Caki2 (cell line): Measurements from ENCODE around the gene LRRC28. TPM values are rescaled to one million over a fixed set of nuclear protein-coding genes. Genes with fewer than 3 reads are reported as not detected.

ENCODE experiments used
- DNase-seq: peaks from one replicate; pipeline ENCODE4 v3.0.0-alpha.2; 2015; ENCODE audit warnings: low read depth
- in situ Hi-C: cut with HindIII; loops from 2 replicates; pipeline ENCODE4 v1.10.0; 2016; ENCODE audit warnings: low sequenced_read_pairs, low pct_unique_long_range_greater_than_20kb, mixed read lengths
- total RNA-seq: library from RNA; depleted of rRNA; stranded (reverse); fragments of >200 nt; shearing (Covaris generic); gene quantifications from 2 replicates; pipeline ENCODE4 v1.2.3, GENCODE V29; 2014; ENCODE audit warnings: low replicate concordance

Gene LRRC28
- total RNA-seq, 1 experiment from 2014 or later: 17.2 TPM

DNA sequence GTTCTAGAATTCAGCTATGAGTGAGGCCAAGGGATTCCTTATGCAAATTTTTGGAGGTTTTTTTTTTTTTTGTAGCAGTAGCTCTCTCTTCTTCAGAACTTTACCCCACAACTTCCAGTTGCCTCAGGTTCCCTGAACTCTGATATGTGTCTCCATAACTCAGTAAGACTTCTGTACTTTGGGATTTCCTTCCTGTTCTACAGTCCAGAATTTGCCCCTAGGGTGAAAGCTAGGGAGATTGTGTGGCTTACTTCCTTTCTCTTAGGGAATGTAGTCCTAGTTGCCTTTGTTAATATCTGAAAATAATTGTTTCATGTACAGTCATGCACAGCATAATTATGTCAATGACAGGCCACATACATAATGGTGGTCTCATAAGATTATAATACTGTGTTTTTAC is 30.8 kb downstream of the LRRC28 start:
- in situ Hi-C loops: no loop called here
- DNase-seq: no peak

DNA sequence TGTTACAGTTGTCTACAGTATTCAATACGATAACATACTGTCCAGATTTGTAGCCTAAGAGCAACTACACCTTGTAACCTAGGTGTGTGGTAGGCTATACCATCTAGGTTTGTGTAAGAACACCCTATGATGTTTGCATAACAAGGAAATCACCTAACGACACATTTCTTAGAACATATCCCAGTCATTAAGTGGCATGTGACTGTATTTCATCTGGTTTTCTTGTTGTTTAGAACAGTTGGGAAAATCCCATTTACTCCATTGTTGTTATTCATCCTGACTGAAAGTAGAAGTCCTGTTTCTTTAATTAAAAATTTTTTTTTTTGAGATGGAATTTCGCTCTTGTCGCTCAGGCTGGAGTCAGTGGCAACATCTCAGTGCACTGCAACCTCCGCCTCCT is 31.3 kb downstream of the LRRC28 start:
- no peak for DNase-seq
- in situ Hi-C loops: no loop called here

DNA sequence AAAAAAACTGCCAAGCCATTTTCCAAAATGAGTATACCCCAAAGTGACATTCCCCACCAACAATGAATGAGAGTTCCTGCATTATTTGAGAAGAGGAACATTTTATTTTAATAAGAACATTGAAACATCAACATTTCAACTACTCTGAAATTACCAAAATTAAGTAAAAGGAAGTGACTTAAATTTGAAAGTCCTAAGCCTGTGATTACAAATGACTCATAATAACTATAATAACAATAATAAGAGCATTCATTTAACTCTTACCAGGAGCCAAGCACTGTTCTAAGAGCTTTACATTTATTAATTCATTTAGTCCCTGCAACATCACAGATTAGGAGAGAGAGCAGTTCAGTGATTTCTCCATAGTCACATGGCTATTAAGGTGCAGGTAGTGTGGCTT is 32.4 kb downstream of the LRRC28 start:
- in situ Hi-C loops: no loop called here

DNA sequence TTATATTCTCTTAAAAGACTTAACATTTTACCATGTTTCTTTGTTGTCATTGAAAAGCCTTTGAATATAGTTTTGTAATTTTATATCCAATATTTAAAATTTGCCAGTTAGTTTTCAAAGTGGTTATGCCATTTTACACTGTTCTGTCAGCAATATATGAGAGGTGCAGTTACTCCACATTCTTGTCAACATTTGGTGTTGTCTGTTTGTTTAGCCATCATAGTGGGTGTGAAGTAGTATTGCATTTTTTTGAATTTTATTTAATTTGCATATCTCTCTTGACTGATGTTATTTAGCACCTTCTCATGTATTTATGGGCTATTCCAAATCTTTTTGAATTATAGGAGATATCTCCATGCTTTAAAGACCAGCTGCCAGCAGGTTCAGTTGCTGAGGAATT is 40.4 kb downstream of the LRRC28 start:
- in situ Hi-C loops: no loop called here
- DNase-seq: no peak

More for the DNA sequence above, 32.4 kb downstream of the LRRC28 start:
- DNase-seq: no peak

DNA sequence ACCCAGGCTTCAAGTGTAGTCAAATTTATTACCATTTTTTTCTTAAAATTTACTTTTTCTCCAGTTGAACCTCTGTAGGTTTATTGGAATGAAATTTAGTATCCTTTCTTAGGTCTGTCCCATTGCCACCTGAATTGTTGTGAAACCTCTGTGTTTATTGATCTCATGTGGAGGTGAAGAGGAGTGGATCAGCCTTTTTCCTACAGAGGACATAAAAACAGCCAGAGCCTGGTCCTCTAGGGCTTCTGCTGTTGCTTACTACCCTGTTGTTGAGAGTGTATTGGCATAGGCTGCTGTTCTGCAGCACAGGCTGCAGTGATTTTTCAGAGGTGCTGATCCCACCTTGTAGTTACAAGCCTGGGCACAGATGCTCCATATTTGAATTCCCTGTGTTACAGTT is 44.6 kb downstream of the LRRC28 start:
- DNase-seq: no peak
- in situ Hi-C loops: no loop called here

DNA sequence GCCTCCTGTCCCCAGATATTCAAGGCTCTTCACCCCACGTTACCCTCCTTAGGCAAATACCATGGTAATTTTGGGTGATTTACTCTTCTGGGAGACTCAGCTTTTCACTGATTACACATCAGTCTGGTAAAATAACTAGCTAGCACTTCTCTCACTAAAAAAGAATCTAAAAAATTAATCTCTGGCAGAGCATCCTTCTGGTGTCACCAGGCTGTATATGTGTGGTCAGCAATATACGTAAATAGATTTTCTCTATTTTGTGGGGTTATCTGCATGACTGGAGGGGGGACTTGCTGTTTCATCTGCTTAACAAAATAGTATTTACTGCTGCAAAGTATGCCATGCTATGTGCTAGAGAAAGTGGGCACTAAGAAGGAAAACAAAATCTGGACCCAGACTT is 45.1 kb downstream of the LRRC28 start:
- no peak for DNase-seq
- in situ Hi-C loops: no loop called here

DNA sequence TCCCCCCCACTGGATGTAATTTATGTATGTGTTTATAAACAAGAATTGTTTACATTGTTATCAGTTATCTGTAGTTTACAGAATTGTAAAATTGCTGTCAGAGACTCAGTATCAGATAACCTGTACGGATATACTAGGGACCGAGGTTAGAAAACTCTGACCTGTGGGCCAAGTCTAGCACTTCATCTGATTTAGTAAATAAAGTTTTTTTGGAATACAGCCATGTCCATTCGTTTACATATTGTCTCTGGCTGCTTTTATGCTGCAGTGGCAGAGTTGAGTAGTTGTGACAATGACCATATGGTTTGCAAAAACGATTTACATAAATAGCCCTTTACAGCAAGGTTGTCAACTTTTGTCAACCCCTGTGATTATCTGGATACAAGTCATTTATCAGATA is 52.6 kb downstream of the LRRC28 start:
- DNase-seq: no peak
- in situ Hi-C loops: no loop called here

DNA sequence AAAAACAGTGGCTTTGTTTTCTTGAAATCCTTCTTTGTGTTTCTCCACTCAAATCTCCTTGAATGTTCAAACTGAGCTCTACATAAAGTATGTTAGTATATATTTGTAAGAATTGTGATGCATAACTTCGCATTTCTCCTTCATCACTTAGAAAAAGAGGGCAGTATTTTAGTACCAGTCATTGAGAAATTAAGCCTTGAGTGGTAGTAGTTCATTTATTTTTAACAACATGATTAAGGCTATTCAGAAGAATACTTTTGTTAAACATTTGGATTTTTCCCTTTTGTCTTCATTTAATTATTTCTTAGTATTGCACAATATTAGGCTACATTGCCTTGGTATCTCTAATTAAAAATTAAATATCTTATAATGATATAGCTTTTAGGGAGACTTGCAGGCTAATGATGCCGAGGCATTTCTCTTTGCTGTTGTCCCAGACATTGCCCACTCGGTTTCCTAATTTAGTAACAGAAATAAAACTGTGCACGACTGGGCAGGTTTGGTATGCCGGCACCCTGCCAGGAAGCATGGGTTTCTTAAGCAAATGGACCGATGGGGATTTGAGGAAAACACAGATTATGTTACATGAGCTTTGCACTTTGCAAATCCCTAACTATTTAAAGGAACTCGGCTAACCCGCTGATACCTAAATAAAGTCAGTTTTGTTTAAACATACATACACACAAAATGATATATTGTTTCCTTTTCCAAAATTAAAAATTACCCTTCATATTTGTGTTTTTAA is 54.7 kb downstream of the LRRC28 start:
- DNase-seq: no peak
- in situ Hi-C loops: no loop called here

DNA sequence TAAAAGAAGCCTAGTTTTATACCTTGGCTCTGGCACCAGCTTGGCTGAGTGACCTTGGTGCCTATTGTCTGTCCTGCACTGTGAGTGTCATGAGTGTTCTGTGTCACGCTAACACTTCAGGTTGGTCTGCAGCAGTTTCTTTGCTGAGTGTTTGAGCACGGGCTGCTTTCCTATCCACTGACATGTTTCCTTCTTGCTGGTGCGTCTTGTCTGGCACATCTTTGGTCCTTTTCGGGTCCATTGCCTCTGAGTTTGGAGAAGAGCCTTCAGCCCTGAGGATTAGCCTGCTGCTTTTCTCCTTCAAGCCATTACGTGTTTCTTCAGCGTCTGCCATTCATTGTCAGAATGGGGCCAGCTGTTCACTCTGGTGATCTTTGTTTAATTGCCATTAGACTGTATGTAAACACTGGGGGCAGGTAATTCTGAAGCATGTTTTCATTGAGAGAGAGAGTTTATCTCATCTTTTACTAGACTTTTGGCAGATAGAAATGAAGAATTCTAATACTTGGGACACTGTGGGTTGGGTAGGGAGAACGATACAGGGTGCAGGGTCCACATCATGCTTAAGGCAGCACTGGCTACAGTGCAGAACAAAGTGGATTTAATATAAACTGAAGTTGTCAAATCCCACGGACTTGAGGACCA is 55.5 kb downstream of the LRRC28 start:
- in situ Hi-C loops: no loop called here
- DNase-seq: no peak

DNA sequence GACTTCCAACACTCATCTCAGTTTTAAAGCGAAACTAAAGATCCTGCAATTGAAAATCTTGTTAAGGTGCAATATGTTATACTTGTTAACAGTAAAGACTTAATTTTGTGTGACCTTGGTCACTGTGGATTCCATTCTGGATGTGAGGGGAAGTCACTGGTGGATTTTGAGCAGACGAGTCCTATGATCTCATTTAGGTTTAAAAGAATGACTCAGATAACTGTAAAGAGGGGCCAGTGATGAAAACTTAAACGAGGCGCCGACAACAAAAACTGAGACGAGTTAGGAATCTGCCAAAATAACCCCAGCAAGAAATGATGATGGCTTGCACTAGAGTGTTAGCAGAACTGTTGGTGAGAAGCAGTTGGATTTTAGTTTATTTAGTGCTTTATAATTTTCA is 56.5 kb downstream of the LRRC28 start:
- no peak for DNase-seq
- in situ Hi-C loops: no loop called here

DNA sequence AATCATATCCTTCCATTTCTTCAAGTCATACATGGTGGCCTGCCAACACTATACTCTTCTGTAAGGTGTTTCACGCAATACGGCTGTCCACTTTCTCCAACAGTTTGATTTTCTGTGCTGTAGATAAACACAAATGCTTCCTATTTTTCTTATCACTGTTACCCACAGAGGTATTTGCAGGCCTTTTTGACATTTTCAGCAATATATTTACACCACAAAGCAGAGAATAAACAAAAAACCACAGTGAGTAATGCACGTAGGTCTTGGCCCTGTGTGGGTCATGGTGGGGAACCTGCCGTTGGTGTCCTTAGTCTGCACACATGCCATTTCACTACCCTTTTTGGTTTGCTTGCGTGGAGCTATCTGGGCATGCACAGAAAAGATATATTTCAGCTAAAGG is 59.5 kb downstream of the LRRC28 start:
- in situ Hi-C loops: no loop called here
- DNase-seq: no peak

DNA sequence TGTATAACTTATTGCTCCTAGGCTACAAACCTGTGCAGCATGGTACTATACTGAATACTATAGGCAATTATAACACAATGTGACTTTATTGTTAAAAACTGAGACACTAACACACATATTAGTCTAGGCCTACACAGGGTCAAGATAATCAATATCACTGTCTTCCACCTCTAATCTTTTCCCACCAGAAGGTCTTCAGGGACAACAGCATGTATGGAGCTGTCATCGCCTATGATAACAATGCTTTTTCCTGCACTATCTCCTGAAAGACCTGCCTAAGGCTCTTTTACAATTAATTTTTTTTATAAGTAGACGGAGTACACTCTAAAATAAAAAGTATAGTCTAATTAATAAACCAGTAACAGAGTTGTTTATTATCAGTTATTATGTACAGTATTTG is 60.9 kb downstream of the LRRC28 start:
- no peak for DNase-seq
- in situ Hi-C loops: no loop called here

DNA sequence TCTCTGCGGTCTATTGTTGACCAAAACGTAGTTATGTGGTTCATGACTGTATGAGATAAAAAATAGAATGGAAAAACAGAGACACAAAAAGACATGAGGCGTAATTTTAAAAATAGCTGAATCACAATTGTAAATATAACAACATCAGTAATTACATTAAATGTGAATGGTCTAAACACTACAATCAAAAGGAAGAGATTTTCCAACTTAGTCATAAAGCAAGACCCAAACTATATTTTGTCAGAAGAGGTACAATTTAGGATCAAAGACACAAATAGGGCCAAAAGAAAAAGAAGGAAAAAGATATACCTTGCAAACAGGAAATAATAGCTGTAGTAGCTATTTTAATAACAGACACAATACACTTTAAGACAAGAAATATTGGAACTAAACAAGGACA is 61.5 kb downstream of the LRRC28 start:
- no peak for DNase-seq
- in situ Hi-C loops: no loop called here

DNA sequence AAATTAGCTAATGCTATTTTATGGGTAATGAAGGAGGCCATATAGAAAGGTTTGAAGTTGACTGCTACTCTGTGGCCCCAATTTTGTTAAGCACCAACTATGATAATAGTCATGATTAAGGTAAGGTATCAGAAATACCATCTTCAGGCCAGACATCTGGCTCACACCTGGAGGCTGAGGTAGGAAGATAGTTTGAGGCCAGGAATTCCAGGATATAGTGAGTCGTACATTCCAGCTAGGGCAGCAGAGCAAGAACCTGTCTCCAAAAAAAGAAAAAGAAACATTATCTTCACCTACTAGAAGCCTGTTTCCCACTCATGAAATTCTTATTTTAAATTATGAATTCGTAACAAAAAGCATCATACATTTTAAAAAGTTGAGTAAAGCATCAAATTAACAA is 64.4 kb downstream of the LRRC28 start:
- no peak for DNase-seq
- in situ Hi-C loops: no loop called here

DNA sequence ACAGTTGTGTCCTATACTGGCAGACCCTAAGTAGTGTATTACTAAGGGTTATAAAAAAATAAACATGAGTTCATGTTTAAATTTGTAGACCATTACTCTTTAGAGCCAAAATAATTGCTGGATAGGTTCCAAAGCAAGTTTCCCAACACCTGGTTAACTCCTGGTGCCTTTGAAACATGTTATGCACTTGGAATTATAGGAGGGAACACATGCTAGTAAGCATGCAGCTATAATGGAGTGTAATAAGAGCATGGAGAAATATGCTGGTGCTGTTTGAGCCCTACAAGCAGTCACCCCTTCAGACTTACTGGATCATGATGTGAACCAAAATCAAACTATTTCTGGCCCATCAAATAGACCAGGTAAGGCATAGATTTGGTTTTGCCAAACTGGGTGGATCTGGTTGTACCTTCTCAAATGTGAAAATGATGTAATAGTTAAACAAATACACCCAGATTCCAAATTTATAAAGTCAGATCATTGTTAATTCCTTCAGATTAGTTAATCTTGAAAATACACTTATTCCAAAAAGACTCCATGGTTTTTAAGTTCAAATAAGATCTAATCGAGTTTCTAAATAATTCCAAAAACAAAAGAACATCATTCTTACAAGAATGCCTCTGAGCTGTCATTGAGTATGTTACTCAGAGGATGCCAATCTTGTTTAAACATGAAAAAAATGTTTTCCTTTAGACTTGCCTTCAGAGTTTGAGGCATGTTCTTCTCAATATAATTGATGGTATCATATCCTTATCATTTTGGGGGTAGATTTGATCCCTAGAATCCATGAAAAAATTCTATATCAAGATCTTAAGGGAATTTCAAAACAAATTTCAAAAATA is 69.3 kb downstream of the LRRC28 start:
- in situ Hi-C loops: no loop called here
- no peak for DNase-seq

DNA sequence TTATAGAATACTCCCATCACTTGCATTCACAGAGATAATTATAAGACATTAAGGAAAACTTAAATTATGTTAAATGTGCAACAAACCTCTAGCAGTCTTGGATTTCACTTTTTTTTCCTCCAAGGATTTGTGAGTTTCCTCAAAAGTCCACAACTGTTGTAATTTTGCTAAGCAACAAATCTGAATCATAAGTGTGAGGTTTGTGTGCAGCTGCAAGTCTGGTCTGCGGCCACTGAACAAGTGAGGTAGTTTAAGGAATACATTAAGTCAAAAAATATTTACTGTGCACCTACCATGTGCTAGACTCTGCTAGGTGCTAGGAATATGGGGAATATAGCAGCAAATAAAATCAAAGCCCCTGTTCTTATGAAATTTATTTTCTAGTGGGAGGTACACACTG is 70.2 kb downstream of the LRRC28 start:
- no peak for DNase-seq

DNA sequence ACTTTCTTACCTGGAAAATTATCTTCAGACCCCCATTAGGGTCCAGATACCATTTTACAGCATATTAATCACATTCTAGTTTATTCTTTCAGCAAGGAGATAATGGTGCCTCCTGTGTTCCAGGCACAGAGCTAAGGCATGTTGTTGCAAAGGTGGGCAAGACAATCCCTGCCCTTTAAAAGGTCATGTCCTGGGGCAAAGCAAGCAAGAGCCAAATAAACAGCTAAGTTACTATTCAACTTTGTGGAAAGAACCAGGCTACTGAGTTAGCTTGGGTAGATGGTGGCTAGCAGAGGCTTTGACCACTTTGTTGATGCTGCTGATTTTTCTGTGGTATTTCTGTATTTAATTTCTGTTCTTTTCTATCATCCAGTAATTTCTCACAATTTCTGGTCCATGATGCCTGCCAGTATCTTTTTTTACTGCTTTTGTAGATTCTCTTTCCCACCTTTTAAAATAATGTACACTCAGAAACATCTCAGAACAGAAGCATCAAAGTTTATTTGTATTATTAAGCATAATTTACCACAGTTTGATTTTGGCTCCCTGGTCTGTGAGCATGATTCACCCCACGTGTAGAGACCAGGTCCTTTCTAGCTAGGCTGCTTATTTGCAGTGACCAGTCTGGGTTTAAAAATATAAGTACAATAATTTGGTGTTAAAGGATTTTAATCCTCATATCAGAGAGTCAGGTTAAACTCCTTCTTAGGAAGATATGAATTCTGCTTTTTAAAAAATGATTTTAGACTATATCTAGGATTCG is 71.5 kb downstream of the LRRC28 start:
- in situ Hi-C loops: no loop called here
- DNase-seq: peak; percentile 44

More for the DNA sequence above, 70.2 kb downstream of the LRRC28 start:
- in situ Hi-C loops: no loop called here

DNA sequence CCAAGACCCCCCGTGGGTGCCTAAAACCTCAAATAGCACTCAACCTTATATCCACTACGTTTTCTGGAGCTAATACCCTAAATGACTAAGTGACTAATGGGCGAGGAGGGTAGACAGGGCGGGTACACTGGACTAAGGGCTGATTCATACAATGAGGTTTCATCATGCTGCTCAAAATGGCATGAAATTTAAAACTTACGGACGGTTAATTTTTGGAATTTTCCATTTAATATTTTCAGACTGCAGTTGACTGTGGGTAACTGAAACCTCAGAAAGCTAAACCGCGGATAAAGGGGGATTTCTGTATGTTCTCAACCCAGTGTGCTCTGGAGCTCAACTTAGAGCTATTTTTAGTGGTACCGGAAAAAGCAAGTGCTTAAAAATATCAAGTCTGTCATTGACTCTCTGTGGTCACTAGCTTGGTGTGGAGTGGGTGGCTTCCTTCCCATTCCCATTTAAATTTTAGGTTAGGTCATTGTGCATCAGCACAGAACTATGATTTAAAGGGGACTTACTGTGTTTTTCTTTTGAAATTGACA is 72.9 kb downstream of the LRRC28 start:
- in situ Hi-C loops: no loop called here
- DNase-seq: peak; percentile 82
